ENCODE results near the gene PAF1.

GRCh38 chr19:39350156-39350555 is 40.8 kb downstream of the PAF1 start:
- TF ChIP-seq CTCF (IDR thresholded peaks at IDR 0.05 in 2 of 3, conservative IDR thresholded peaks at IDR 0.05 in 1 of 3; ENCODE audit: borderline replicate concordance in 1 of 3, insufficient read depth in 1 of 3, low read depth in 2 of 3, low read length in 2 of 3), result no peak
- TF ChIP-seq POLR2A (IDR thresholded peaks at IDR 0.05; ENCODE audit: borderline replicate concordance, extremely low read depth, insufficient read depth, insufficient read length), result no peak
- no peak for TF ChIP-seq EZH2phosphoT487 (IDR thresholded peaks at IDR 0.05; ENCODE audit: borderline replicate concordance)
- TF ChIP-seq FOSL1 (IDR thresholded peaks at IDR 0.05; ENCODE audit: low read depth), result no peak
- no peak for TF ChIP-seq EGR1 (IDR thresholded peaks at IDR 0.05; ENCODE audit: low read depth)
- TF ChIP-seq ZNF274 (IDR thresholded peaks at IDR 0.05; ENCODE audit: low read depth, low read length), result no peak
